GM19438 (cell line): ENCODE measurements around the gene ADAMTSL3.

Experiments used
- ATAC-seq: cut with Tn5 transposase; IDR thresholded peaks from one replicate; pipeline ENCODE4 v1.9.1; 2021; ENCODE audit warnings: low read depth; ENCODE audit not compliant: unreplicated experiment

The ADAMTSL3 gene

GRCh38 chr15:83912343-83912742 lies 258.4 kb downstream of the ADAMTSL3 start:
- no peak for ATAC-seq

- no peak for ATAC-seq
Measured at GRCh38 chr15:83913034-83913632, 259.2 kb downstream of the ADAMTSL3 start.

DNA sequence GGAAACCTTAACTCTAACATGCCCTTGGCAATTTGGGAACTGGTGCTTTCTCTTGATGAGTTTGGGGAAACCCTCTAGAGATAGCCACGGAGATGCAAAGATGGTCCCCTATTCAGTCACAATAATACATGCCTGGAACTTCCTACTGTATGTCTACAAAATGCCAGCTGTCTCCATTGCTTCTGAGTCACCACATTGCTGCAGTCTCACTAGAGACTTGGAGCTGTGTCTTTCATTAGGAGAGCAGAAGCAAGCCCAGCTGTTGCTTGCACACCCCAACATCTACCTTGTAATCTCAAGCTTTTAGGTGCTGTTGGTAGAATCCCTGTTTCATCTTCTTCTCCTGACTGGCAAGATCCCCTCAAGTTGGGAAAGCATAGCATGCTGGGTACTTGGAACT lies 261.0 kb downstream of the ADAMTSL3 start:
- ATAC-seq, result no peak

DNA sequence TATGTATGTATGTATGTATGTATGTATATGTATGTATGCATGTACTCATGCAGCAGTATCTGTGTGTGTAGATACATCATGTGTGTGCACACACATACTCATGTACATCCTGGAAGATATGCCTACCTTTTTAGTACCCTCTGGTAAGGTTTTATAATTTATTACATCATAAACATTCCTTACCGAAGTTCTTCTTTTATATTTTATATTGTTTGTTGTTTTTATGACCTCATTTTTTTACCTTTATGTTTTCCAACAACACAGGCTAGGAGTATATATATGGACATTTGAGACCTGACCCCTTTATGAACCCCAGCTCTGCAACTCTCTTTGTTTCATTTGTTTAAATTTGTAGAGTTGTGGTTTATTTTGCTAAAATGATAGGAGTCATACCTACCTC lies 263.5 kb downstream of the ADAMTSL3 start:
- no peak for ATAC-seq

DNA sequence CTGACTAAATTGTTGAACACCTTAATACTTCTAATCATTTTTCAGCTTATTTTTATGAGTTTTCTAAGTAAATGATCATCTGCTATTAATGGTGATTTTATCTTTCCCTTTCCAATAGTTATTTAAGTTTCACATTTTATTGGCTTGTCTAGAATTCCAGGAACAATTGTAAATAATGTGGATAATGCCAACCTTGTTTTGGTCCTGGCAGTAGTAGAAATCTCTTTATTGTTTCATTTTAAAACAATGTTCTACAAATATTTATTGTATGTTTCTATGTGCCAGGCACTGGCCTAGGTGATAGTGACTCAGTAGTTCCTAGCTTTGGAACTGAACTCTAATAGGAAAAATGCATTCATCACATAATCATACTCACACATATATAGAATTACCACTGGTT lies 264.1 kb downstream of the ADAMTSL3 start:
- ATAC-seq, result no peak

DNA sequence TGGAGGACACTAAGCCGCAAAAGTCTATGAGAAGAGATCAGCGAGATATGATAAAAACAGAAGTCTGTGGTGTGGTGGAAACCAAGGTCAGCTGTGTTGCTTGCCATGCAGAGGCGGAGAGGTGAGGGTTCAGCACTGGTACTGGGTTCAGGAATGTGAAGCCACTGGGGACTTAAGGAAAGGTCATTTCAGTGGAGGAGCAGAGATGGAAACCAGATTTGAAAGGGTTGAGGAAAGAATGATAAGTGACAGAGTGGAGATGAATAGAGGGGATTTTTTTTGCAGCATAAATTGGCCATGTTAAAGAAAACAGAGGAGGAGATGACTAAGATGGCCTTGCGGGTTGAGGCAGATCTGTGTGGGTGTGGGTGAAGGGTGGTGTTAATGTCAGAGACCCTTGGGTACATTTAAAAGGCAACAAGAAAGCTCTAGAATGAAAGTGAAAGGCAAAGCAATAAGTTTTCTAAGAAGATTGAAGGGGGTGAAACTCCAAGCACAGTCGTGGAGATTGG lies 265.5 kb downstream of the ADAMTSL3 start:
- no peak for ATAC-seq

GRCh38 chr15:83919978-83920510 lies 266.1 kb downstream of the ADAMTSL3 start:
- no peak for ATAC-seq

- no peak for ATAC-seq
Measured at GRCh38 chr15:83922649-83923294, 268.8 kb downstream of the ADAMTSL3 start.

- no peak for ATAC-seq
Measured at GRCh38 chr15:83926116-83926515, 272.2 kb downstream of the ADAMTSL3 start.

DNA sequence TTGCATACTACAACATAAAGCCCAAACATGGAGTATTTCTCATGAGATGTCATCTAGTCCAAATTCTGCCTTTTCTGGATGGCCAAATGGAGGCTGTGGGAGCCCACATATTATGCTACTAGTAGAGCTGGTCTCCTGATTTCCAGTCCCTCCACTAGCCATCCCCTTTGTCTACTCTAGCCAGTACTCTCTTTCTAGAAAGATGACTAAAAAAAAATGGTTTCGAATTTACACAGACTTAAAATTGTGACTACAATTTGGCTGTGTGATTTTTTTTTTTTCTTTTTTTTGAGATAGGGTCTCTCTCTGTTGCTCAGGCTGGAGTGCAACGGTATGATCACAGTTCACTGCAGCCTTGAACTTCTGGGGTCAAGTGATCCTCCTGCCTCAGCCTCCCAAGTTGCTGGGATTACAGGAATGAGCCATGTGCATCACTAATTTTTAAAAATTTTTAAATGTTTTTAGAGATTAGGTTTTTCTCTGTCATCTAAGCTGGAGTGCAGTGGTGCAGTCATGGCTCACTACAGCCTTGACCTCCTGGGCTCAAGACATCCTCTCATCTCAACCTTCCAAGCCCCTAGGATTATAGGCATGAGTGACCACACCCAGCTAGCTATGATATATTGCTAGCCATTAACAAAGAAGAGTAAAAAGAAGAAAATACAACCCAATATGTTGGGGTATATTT lies 273.9 kb downstream of the ADAMTSL3 start:
- peak; percentile 60 for ATAC-seq

- peak; percentile 91 for ATAC-seq
Measured at GRCh38 chr15:83928392-83928734, 274.4 kb downstream of the ADAMTSL3 start.

DNA sequence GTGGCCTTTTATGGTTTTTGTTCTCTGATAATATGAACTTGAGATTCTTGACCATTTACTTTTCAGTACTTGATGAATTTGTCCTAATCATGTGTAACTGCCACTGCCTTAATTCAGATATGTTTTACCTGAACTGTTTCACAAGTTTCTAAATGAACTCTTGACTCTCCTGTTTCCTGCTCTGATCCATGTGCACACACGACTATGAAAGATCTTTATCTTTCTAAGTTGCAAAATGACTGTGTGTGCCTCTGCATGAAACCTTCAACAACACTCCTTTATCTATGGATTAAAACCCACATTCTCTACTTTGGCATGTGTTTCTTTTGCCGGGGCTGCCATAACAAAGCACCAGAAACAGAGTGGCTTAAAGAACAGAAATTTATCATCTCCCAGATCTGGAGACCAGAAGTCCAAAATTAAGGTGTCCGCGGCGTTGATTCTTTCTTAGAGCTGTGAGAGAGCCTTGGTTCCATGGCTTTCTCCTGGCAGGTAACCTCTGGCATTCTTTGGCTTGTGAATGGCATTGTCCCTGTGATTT lies 275.0 kb downstream of the ADAMTSL3 start:
- ATAC-seq, result no peak

- ATAC-seq, result no peak
Measured at GRCh38 chr15:83929619-83930018, 275.7 kb downstream of the ADAMTSL3 start.

DNA sequence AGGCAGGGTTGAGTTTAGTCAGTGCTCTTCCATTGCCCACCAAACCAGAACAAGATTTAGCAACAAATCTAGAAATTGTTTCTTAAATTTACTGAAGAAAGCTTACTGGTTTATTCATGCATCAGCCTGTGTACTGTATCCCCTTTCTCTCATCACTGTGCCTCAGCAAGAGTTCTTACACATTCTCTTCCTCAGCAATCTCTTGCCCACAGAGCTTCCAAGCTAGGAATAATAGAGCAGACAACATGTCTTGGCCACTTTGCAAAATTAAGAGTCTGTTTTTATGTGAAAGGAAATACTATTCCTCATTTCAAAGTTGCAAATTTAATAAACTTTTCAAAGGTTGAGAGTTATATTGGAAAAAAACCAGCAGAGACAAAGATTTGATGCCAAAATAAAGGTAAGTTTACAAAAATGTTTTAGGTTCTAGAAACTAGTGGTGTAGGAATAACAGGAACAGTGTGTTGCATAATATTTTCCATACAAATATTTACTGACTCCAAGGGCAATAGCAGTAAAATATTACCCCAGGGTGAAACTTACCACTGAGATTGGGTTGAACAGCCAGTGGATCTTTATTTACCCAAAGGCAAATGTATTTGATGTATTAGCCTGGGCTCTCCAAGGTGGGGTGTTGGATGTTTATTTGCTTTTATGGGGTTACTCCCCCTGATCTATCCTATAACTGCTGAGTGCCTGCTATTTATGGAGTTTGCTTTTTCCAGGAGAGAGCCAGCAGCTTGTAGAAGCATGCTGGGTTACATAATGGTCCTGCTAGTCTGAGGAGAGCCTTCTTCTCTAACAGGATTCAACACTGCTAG lies 276.7 kb downstream of the ADAMTSL3 start:
- no peak for ATAC-seq

GRCh38 chr15:83935774-83936173 lies 281.9 kb downstream of the ADAMTSL3 start:
- ATAC-seq, result no peak

GRCh38 chr15:83940136-83940535 lies 286.2 kb downstream of the ADAMTSL3 start:
- no peak for ATAC-seq

GRCh38 chr15:83943043-83943442 lies 289.1 kb downstream of the ADAMTSL3 start:
- ATAC-seq, result no peak

DNA sequence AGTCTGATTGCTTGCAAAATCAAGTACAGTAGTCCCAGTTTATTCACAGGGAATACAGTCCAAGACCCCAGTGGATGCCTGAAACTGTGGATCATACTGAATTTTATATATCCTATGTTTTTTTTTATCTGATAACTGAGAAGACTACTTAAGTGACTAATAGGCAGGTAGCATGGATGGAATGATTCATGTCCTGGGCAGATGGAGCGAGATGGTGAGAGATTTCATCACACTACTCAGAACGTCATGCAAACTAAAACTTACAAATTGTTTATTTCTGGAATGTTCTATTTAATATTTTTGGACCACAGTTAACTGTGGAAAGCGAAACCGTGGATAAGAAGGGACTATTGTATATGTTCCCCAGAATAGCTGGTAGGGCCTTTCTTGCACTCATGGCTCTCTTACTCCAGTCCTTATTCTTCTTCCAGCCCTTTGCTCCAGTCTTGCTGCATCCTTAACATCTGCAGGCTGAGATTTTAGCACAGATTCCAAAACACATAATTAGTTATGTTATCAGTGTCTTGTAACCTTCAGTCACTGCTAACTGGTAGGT lies 290.0 kb downstream of the ADAMTSL3 start:
- ATAC-seq, result no peak

DNA sequence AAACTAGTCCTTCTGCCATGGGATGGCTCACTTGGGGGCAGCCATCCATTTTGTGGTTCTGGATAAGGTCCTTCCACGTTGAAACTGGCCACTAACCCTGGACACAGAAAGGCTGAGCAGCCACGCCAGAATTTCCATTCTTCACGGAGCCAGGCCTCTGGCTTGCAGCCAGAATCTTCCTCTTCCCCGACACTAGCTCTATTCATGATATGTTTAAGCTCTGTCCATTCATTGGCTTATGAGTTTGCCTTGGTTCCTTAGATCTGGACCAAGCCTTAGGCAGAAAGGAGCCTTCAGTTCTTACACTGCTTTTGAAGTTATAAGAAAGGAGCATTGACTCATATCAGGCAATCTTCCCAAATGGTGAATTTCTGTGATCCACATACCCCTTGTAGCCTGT lies 293.2 kb downstream of the ADAMTSL3 start:
- ATAC-seq, result no peak

- no peak for ATAC-seq
Measured at GRCh38 chr15:83954506-83954905, 300.6 kb downstream of the ADAMTSL3 start.
